Panc1 (cell line): Measurements from ENCODE around the gene SRRM5.

ENCODE experiments used
- CTCF ChIP-seq: fragments of 450-650 bp; IDR thresholded peaks from 2 replicates; pipeline ENCODE4 v1.5.1; 2017; ENCODE audit warnings: mild to moderate bottlenecking
- POLR2AphosphoS5 ChIP-seq: IDR thresholded peaks from 2 replicates; pipeline ENCODE4 v1.6.1; 2012; ENCODE audit warnings: mild to moderate bottlenecking, low read depth, low read length, moderate library complexity
- SIN3A ChIP-seq: IDR thresholded peaks from 2 replicates; pipeline ENCODE4 v1.6.1; 2012; ENCODE audit warnings: low read depth, mild to moderate bottlenecking, low read length, moderate library complexity, borderline replicate concordance; ENCODE audit not compliant: insufficient read depth

- TF ChIP-seq CTCF (no peak), POLR2AphosphoS5 (no peak), SIN3A (no peak)
Observed at GRCh38 chr19:43616954-43617353, 5.1 kb downstream of the SRRM5 start.
